ENCODE measurements around the gene FNIP2. TPM values are rescaled to one million over a fixed set of nuclear protein-coding genes. Genes with fewer than 3 reads are reported as not detected.
"Not testable (repeated sequence)": the region's sequence is repeated elsewhere in the genome, so short reads cannot be mapped to it uniquely, and the experiment has no call there.

The FNIP2 gene
- total RNA-seq, 1 experiment from 2014 or later: 5.2 TPM

DNA sequence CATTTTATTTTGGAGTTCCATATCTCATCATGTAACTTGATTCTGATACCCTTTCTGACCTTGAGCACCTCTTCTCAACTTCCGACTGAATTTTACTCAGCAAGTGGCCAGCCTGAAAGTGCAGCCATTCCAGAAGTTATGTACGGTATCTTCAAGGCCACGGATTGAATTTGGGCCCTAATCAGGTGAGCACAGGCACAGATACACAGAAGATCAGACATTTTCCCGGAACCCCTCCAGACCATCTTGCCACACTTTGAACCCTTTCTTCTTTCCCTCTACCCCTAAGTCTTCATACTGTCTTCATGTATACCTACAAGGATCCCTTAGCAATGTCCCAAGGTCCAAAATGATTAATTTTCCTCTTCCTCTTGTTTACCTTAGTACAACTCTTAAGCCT, 108.2 kb downstream of the FNIP2 start:
- TF ChIP-seq EZH2phosphoT487 (IDR thresholded peaks at IDR 0.05; ENCODE audit: borderline replicate concordance, low read length) (no peak), EZH2 (IDR thresholded peaks at IDR 0.05; ENCODE audit: low read length, unreplicated experiment) (no peak)
- TF ChIP-seq, protein P1, sequence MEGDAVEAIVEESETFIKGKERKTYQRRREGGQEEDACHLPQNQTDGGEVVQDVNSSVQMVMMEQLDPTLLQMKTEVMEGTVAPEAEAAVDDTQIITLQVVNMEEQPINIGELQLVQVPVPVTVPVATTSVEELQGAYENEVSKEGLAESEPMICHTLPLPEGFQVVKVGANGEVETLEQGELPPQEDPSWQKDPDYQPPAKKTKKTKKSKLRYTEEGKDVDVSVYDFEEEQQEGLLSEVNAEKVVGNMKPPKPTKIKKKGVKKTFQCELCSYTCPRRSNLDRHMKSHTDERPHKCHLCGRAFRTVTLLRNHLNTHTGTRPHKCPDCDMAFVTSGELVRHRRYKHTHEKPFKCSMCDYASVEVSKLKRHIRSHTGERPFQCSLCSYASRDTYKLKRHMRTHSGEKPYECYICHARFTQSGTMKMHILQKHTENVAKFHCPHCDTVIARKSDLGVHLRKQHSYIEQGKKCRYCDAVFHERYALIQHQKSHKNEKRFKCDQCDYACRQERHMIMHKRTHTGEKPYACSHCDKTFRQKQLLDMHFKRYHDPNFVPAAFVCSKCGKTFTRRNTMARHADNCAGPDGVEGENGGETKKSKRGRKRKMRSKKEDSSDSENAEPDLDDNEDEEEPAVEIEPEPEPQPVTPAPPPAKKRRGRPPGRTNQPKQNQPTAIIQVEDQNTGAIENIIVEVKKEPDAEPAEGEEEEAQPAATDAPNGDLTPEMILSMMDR (conservative IDR thresholded peaks at IDR 0.05; ENCODE audit: low read depth, low read length): no peak

DNA sequence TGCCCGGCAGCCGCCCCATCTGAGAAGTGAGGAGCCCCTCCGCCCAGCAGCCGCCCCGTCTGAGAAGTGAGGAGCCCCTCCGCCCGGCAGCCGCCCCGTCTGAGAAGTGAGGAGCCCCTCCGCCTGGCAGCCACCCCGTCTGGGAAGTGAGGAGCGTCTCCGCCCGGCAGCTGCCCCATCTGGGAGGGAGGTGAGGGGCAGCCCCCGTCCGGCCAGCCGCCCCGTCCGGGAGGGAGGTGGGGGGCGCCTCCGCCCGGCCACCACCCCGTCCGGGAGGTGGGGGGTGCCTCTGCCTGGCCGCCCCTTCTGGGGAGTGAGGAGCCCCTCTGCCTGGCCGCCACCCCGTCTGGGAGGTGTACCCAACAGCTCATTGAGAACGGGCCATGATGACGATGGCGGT, 113.3 kb downstream of the FNIP2 start:
- H3K9me3 ChIP-seq (ENCODE audit: low read length); H2AFZ ChIP-seq (ENCODE audit: low read length); H3K27me3 ChIP-seq (ENCODE audit: low read length); H3K27ac ChIP-seq (ENCODE audit: low read length); H3F3A ChIP-seq (ENCODE audit: low read length, unreplicated experiment); H3K9me2 ChIP-seq (replicated peaks; ENCODE audit: low read length); H3K4me2 ChIP-seq (ENCODE audit: low read length); H3K79me2 ChIP-seq (ENCODE audit: low read length); POLR2A ChIA-PET (ENCODE audit: unreplicated experiment); H3K4me1 ChIP-seq (ENCODE audit: insufficient read depth, low read length); CTCF ChIA-PET; DNase-seq; H4K20me1 ChIP-seq (ENCODE audit: low read length); H3K36me3 ChIP-seq (ENCODE audit: low read depth, low read length); BruUV-seq (replicated peaks); H3K4me3 ChIP-seq (ENCODE audit: low read length); intact Hi-C loops (cut with micrococcal nuclease); H3K9ac ChIP-seq (ENCODE audit: low read length); ATAC-seq: not testable (repeated sequence)

More for the DNA sequence above, 108.2 kb downstream of the FNIP2 start:
- H3K36me3 ChIP-seq (ENCODE audit: low read depth, low read length): no peaks in the 10 kb centered on the region
- H3K9me3 ChIP-seq (ENCODE audit: low read length): no peaks in the 10 kb centered on the region
- BruUV-seq (replicated peaks): no TSS peak
- no peak overlapping the region for H2AFZ ChIP-seq (ENCODE audit: low read length)
- H3K4me1 ChIP-seq (ENCODE audit: insufficient read depth, low read length): peaks cover 18% of the 10 kb centered on the region
- H3K4me2 ChIP-seq (ENCODE audit: low read length): no peak overlapping the region
- H3K9ac ChIP-seq (ENCODE audit: low read length): no peak overlapping the region
- DNase-seq: no peak
- intact Hi-C loops (cut with micrococcal nuclease): loop anchor here (10.0 kb wide), 1 partner anchor 198 kb away; no protein-coding TSS in a partner anchor
- CTCF ChIA-PET: no interaction called here
- POLR2A ChIA-PET (ENCODE audit: unreplicated experiment): no interaction called here
- no peaks in the 10 kb centered on the region for H3K79me2 ChIP-seq (ENCODE audit: low read length)
- no peaks in the 10 kb centered on the region for H3F3A ChIP-seq (ENCODE audit: low read length, unreplicated experiment)
- H3K4me3 ChIP-seq (ENCODE audit: low read length): no peak overlapping the region
- no peaks in the 10 kb centered on the region for H3K27me3 ChIP-seq (ENCODE audit: low read length)
- H3K27ac ChIP-seq (ENCODE audit: low read length): no peak overlapping the region
- no peaks in the 10 kb centered on the region for H3K9me2 ChIP-seq (replicated peaks; ENCODE audit: low read length)
- H4K20me1 ChIP-seq (ENCODE audit: low read length): no peaks in the 10 kb centered on the region
- ATAC-seq: no peak

- Histone ChIP-seq H3K4me2 (ENCODE audit: low read length) (no peak overlapping the region), H2AFZ (ENCODE audit: low read length) (no peak overlapping the region), H3K9me2 (replicated peaks; ENCODE audit: low read length) (no peaks in the 10 kb centered on the region), H3K27ac (ENCODE audit: low read length) (no peak overlapping the region), H3K4me1 (ENCODE audit: insufficient read depth, low read length) (no peaks in the 10 kb centered on the region), H3K9me3 (ENCODE audit: low read length) (no peaks in the 10 kb centered on the region), H3K27me3 (ENCODE audit: low read length) (no peaks in the 10 kb centered on the region), H3F3A (ENCODE audit: low read length, unreplicated experiment) (no peaks in the 10 kb centered on the region), H3K36me3 (ENCODE audit: low read depth, low read length) (no peaks in the 10 kb centered on the region), H3K4me3 (ENCODE audit: low read length) (no peak overlapping the region), H3K79me2 (ENCODE audit: low read length) (no peaks in the 10 kb centered on the region), H4K20me1 (ENCODE audit: low read length) (no peaks in the 10 kb centered on the region), H3K9ac (ENCODE audit: low read length) (no peak overlapping the region)
- ChIA-PET POLR2A (ENCODE audit: unreplicated experiment) (no interaction called here), CTCF (no interaction called here)
- no TSS peak for BruUV-seq (replicated peaks)
- TF ChIP-seq, protein P1 (conservative IDR thresholded peaks at IDR 0.05; ENCODE audit: low read depth, low read length): no peak
- TF ChIP-seq EZH2phosphoT487 (IDR thresholded peaks at IDR 0.05; ENCODE audit: borderline replicate concordance, low read length) (no peak), EZH2 (IDR thresholded peaks at IDR 0.05; ENCODE audit: low read length, unreplicated experiment) (no peak)
- intact Hi-C loops (cut with micrococcal nuclease): no loop called here
- ATAC-seq (no peak), DNase-seq (no peak)
These were observed 115.5 kb downstream of the FNIP2 start for GRCh38 chr4:158884280-158884679.

All from PC-3 (cell line).